ENCODE data around the gene BCORL1.

- no peak for TF ChIP-seq CTCF (IDR thresholded peaks at IDR 0.05)
- no peak for TF ChIP-seq POLR2AphosphoS5 (IDR thresholded peaks at IDR 0.05; ENCODE audit: insufficient read depth in 1 of 2, low read depth in 1 of 2)
These were observed 48.0 kb upstream of the BCORL1 start for GRCh38 chrX:129934461-129934860.

All from vagina (tissue), 2 donors.